ENCODE results near the gene CRACR2A.

CRACR2A gene

DNA sequence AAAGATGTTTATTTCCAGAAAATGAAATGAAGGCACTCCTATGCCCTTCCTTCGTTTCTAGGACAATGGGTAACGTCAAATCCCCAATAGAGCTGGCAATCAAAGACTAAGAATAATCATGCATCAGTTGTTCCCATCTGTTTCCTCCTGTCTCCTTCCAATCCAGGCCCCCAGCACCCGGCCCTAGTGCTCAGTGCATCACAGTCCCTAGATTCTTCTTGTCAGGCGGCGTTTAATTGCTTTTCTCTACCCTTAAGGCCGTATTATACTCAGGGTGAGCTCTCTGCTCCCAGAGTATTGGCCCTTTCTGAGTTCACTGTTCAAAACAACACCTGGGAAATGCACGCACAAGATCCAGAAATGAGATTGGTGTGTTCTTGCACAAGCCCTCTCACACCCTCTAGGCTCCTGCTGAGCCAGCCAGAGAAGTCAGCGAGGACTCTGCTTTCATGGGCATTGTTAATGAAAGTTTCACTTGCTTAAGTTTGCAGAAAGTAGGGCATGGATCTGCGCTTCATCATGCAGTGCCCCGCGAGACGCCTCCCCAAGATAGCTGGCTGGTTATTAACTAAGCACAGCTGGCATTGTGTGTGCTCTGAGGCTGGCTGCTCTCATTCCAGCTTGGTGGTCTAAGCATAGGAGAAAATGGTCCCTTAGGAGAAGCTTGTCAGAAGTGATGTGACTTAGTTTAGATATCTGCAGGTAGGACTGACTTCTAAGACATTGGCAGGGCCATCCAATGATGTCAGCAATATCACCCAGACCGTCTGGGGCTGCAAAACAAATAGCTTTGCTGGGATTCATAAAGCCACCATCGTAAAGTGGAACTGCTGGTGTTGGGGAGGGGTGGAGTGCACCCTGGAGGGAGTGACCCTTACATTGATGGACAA lies 28.7 kb downstream of the CRACR2A start:
- no peak for DNase-seq

DNA sequence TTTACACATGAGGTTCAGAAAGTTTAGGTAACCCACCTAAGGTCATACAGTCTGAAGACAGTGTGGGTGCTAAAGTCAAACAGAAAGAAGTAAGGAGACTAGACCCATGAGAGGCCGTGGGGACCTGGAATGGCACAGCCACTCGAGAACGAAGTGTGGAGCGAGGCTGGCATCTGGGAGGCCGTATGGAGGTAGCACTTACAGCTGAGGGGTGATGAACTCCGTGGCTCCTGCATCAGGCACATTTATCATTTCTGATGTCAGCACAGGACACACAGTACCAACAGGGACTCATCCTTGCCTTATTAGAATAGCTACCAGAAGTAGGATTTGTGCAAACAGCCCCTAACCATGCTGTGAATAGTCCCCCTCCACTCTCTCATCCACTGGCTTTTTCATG lies 30.5 kb downstream of the CRACR2A start:
- no peak for DNase-seq

DNA sequence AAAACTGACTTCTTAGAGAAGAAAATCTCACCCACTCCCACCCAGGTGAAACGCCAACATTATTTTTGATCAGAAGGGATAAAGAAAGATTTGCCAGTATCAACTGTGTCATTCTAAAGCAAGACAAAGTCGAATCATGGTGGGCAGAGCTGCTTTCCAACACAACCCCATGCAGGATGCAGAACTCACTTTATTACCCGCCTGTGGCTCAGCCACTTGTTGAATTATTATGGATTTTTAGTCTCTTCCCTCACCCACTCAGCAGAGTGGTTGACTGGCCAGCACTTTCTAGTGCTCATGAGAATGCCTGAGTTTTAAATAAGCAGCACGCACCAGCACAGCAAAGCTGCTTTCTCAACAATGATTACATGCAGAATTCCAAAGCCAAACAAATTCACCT lies 32.1 kb downstream of the CRACR2A start:
- DNase-seq, result no peak

DNA sequence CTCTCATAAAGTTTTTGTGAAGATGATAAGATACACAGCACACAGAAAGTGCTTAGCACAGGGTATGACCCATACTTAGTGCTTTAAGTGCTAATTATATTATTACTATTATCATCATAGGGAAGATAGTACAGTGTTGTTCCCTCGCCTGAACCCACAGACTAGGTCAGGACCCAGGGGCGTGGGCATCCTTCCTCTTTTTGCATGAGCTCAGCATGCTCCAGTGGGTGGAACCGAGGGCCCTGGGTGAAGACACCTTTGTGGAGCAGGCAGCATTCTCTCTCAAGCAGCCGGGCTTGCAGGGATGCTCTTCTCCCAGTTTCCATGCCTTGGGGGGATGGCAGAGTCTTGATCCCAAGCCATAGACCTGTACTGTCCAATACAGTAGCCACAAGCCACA lies 34.8 kb downstream of the CRACR2A start:
- DNase-seq, result no peak

GRCh38 chr12:3717283-3717898 lies 35.5 kb downstream of the CRACR2A start:
- no peak for DNase-seq

DNA sequence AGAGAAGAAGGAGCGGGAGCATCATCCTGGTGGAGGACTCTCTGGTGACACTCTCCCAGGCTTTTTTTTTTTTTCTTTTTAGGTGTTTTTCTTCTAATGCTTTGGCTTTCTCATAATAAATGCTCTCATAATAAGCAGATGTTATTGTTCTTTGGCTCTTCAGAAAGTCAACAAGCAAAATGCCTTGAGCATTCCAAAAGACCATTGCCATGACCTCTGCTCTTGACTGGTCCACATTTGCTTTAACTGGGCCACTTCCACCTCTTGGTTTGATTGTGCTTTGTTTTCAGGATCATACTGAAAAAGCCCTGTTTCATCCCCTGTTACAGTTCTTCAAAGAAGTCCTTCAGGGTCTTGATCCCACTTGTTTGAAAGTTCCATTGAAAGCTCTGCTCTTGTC lies 36.9 kb downstream of the CRACR2A start:
- no peak for DNase-seq

- no peak for DNase-seq
Measured at GRCh38 chr12:3713947-3714346, 39.0 kb downstream of the CRACR2A start.

- DNase-seq, result no peak
Measured at GRCh38 chr12:3713483-3713882, 39.4 kb downstream of the CRACR2A start.

DNA sequence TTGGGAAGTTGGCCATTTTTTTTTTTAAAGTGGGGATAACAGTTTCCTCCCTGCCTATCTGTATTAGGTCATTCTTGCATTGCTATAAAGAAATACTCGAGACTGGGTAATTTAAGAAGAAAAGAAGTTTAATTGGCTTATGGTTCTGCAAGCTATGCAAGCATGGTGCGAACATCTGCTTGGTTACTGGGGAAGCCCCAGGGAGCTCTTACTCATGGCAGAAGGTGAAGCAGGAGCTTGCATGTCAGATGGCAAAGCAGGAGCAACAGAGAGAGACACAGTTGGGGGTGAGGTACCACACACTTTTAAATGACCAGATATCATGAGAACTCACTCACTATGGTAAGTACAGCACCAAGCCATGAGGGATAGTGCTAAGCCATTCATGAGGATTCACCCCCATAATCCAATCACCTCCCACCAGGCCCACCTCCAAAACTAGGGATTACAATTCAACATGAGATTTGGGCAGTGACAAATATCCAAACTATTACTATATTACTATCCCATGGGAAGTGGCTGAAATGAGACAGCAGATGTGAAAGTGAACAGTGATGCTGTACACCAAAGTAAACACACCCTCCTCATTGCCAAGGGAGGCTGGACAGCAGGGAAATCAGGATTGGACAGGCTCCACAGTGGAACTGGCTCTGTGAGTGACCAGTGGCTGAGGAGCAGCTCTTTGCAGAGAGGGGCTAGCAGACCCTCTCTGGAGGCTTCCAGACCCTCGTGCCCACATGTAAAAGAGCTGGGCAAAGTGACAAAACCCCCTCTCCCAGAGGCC lies 40.5 kb downstream of the CRACR2A start:
- no peak for DNase-seq

- no peak for DNase-seq
Measured at GRCh38 chr12:3705354-3705675, 47.6 kb downstream of the CRACR2A start.

DNA sequence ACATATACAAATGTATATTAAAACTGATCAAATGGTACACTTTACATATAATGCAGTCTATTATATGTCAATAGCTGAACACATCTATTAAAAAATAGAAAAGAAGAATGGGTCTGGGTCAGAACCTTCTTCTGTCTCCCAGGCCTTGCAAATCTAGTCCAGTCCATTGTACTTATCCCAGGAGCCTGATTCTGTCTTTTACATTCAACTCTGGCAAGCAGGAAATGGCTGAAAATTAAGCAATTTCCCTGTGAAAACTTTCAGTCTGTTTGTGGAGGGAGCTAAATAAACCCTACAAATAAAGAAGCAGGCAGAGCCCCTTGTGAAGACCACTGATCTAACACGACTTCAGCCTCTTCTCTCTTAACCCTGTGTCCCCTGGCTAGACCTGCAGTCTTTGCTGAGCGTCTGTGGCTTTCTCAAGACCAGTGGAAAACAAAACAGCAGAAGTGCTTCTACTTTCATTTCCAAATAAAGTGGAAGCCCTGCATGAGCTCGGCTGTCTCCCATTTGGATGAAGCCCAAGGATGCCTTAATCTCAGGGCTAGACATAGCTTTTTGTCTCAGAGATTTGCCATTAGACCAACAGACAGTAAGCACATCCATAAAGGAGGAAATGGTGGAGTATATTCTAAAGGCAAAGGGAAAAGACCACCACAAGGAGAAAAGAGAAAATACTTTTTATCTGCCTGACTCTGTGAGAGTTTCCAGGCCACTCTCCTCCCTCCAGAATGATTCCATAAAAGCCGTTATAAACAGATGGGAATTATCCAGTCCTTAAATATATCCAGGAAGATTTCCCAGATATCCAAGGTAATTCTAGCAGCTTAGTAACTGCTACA lies 48.2 kb downstream of the CRACR2A start:
- no peak for DNase-seq

DNA sequence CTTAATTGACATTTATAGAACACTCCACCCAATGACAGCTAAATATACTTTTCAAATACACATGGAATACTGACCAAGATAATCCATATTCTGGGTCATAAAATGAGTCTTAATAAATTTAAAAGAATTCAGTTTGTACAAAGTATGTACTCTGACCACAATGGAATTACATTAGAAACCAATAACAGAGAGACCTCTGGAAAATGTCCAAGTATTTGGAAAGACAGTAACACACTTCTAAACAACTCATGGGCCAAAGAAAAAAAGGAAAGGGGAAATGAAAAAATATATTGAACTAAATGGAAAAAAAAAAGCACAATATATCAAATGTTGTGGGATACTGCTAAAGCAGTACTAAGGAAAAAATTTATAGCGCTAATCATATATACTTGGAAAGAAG lies 52.0 kb downstream of the CRACR2A start:
- DNase-seq, result no peak

DNA sequence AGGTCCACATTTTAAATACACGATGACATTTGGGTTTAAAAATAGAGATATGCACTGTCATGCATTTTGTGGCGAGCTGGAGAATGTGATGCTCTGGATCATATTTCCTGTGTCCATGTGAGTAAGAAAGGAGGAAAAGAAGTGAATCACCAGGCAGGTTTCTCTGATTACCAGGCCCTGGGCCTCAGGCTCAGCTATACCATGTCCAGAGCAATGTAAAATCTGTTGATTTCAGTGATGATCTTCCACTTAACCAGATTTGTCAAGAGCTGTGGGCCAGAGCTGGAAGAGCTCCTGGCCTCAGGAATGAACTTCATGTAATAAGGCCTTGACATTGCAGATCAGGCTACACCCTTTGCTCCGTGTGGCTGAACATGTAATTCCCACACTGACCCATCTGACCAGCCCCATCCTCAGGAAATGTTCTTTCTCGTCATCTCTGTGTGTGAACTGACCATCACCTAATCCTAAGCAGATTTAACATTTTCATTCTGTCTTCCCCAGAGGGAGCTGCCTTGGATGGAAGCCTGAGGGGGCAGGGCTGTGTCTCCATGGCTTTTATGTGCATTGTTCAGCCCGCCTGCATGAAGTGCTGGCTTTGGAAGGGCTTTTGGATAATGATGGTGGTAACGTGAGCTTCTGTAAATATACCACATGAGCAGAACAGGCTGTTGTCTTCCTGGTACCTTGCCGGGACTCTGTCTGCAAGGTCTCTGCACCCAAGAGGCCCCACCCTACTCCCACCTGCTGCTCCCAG lies 54.5 kb downstream of the CRACR2A start:
- DNase-seq, result no peak

DNA sequence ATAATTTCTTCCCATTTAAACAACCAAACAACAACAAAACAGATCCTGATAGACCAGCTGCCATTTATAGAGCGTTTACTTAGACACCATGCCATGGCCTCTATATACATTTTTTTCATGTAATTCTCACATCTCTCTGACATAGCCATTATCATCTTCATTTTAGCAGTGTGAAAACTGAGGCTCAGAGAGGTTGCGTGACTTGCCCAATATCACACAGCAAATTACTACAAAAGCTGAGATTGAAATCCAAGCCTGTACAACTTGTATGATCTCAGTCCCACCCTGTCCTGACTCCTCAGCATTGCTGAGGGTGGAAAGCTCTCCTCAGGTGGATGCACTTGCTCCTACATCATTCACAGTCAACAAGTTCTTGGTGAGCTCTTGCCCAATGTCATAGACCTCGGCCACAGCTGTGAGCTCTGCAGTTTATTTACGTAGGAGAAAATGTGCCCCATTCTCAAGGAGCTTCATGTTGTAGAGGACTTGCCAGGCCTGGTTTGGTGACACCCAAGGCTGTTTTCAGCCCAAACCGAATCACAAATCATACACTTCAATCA lies 55.5 kb downstream of the CRACR2A start:
- DNase-seq, result no peak

DNA sequence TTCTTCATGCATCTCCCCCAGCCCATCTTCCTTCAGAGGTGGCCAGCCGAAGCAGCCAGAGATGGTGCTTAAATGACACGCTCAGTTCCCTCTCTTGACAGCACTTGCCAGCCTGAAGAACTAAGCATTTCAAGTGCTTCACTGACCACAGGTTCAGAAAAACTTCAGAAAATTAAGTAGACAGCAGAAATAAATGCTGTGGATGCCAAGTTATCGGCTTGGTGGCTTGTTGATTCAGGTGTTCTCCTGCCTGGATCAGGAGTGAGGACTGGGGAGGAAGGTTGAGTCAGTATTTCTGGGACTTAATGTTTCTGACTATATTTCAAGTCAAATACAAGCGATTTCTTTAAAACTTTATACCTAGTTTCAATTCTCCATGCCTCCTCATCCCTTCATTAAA lies 58.2 kb downstream of the CRACR2A start:
- DNase-seq, result no peak

- DNase-seq, result no peak
Measured at GRCh38 chr12:3692616-3693365, 60.1 kb downstream of the CRACR2A start.

DNA sequence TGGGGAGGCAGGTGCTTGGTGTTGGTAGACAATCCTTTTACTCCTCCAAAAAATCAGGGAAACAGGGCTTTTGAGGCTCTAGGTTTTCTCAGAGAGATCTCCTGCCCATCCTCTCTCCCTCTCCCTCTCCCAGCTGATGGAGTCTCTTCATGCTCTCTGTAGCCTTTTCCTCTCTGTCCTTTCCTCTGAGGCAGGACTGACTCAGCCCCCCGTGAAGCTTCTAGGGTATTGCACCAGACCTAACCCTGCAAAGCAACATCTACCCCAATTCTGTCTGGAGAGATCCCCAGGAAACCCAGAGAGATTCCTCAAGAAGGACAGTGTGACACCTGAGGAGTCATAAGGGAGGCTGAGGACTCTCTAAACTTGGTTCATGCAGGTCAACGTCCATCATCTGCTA lies 66.4 kb downstream of the CRACR2A start:
- DNase-seq, result no peak

- DNase-seq, result no peak
Measured at GRCh38 chr12:3685830-3686229, 67.1 kb downstream of the CRACR2A start.

- DNase-seq, result no peak
Measured at GRCh38 chr12:3684449-3685051, 68.4 kb downstream of the CRACR2A start.

GRCh38 chr12:3683670-3684069 lies 69.2 kb downstream of the CRACR2A start:
- no peak for DNase-seq

GRCh38 chr12:3681595-3682061 lies 71.3 kb downstream of the CRACR2A start:
- no peak for DNase-seq
